HG03565 (cell line): ENCODE data around the gene BIN2.
A peak's percentile ranks its signal among the peaks of the same experiment; 100 is the strongest.
"Not testable (repeated sequence)": the region's sequence is repeated elsewhere in the genome, so short reads cannot be mapped to it uniquely, and the experiment has no call there.

Experiments
- ATAC-seq: cut with Tn5 transposase; IDR thresholded peaks from one replicate; pipeline ENCODE4 v1.9.1; 2021; ENCODE audit warnings: mild to moderate bottlenecking, moderate library complexity; ENCODE audit not compliant: unreplicated experiment

BIN2 gene

DNA sequence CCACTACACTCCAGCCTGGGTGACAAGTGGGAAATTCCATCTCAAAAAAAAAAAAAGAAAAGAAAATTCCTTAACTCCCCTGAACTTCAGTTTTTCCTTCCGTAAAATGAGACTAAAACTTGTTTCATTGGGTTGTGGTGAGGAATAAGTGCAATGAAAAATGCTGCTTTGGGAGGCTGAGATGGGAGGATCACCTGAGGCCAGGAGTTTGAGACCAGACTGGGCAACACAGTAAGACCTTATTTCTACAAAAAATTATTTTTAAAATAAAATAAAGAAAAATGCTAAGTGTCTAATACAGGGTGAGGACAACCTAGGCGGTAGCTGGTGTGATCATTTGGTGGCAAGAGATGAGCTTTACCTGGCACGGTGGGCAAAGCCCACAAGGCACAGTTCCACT, 60.6 kb downstream of the BIN2 start:
- ATAC-seq = no peak

- ATAC-seq = no peak
These were observed 61.2 kb downstream of the BIN2 start for GRCh38 chr12:51262758-51263177.

DNA sequence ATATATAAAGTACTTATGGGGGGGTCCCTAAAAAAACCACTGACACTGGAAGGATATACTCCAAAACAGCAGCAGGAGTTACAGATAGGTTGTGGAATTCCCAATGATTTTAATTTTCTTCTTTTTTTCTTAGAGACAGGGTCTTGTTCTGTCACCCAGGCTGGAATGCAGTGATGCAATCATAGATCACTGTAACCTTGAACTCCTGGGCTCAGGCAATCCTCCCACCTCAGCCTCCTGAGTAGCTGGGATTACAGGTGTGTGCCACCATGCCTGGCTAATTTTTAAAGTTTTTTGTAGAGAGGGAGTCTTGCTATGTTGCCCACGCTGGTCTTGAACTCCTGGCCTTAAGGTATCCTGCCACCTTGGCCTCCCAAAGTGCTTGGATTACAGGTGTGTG, 64.4 kb downstream of the BIN2 start:
- ATAC-seq = not testable (repeated sequence)

GRCh38 chr12:51254536-51254935, 69.4 kb downstream of the BIN2 start:
- ATAC-seq = no peak

DNA sequence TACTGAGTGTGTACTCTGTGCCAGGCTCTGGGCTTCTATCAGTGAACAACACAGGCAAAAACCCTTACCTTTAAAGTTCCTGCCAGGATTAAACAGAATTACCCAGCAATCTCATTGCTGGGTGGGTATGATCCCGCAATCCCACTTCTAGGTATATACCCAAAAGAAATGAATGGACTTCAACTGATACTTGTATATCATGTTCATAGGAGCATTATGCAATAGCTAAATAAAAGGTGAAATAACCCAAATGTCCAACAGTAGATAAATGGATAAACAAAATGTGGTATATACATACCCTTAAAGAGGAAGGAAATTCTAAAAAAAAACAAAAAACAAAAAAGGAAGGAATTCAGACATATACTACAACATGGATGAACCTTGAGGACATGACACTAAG, 70.7 kb downstream of the BIN2 start:
- no peak for ATAC-seq

DNA sequence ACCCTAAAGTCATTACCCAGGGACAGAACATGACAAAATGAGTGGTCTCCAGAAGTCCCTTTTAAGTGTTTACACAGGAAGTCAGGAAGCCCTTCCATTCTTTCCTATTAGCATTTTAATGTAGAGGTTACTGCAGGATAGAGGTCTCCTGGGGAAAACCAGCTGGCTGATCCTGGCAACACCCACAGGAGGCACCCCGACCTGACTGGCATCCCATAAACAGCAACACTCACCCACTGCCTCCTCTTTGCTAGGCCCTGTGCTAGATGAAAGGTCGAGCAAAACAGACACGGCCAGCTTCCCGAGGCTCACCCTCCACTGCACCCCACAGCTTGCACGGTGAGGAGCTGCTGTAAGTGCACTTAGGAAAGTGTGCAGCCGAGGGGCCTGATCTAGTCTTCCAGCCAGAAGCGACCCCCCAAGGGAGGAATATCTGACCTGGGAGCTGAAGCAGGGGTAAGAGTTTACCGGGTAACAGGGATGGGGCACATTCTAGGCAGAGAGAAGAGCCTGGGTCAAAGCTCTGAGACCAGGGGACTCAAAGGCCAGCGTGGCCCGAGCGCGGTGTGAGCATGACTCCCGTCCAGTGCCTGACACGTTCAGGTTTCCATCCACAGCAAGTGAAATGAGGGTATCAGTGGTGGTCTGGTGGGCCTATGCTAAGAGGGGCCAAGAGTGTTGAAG, 76.3 kb downstream of the BIN2 start:
- no peak for ATAC-seq

DNA sequence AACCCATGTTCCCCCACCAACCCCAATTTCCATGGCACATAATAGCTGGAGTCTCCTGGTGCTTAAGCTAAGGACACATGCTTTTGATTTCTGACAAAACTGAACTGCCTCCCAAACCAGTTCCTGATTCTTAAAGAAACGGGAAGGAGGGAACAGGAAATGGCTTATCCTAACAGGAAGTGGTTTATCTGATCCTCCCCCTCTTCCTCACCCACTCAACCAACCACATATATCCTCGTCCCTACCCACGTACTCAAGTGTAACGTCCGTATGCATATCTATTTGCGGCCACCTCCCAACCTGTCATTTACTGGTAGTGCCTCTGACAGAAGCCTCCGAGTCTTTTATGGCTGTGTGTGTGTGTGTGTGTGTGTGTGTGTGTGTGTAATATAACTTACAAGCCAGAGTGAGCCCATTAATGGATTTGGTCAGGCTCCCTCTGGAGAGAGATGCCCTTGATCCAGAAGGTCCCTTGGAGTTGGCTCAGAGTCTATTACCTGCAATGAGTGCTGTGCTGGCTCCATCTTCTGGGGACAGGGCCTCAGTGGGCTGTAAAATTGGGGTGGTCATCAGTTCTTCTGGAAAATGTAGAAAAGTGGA, 77.6 kb downstream of the BIN2 start:
- ATAC-seq = no peak

DNA sequence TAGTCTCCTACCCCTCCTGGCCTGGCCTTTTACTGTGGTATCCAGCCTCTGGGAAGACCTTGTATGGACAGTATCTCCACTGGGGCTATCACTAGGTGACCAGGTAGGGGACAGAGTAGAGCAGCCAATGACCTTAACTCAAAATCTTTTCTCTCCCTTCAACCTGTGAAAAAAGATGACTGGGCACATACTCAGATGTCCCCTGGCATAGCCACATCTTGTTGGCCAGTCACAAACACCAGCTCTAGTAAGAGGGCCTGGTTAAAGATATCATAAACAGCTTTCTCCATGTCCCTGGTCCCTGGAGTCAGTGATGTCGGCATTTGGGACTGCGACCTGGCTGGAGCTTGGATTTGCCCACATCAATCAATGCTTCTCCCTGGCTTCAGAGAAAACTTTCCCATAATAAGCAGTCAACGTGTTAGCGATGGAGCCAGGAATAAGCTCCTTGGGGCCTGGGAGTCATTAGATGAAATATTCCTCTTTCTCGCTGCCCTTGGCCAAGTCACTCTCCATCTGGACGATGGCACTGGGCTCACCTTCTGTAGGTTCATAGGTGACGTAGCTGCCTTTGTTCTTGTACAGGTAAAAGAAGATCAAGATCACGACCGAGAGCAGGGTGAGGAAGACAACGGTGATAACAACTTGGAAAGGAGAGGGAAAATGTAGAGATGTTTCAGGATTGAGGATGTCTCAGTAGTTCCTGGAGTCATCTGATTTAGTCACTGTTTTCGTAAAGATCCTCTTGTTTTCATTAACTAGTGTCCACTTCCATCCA, 78.3 kb downstream of the BIN2 start:
- ATAC-seq = no peak

GRCh38 chr12:51244269-51244668, 79.7 kb downstream of the BIN2 start:
- ATAC-seq = no peak

- no peak for ATAC-seq
These were observed 81.1 kb downstream of the BIN2 start for GRCh38 chr12:51242876-51243275.

GRCh38 chr12:51242120-51242519, 81.9 kb downstream of the BIN2 start:
- ATAC-seq = no peak

DNA sequence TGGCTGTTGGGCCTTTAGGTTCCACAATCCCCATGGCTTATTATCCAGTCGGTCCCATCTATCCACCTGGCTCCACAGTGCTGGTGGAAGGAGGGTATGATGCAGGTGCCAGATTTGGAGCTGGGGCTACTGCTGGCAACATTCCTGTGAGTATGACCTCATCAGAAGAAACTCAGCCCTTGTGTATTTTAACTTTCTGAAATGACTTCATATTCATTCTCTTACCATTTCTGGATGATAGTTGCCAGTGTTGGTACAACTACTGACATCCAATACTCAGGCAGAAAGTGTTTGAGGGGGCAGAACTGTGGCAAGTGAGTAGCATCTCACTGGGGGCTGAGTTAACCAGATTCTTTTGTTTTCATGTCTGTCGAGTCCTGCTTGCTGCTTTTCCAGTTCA, 83.0 kb downstream of the BIN2 start:
- ATAC-seq = no peak

- ATAC-seq = peak; percentile 79
These were observed 85.3 kb downstream of the BIN2 start, which contains the start of gene DAZAP2 for GRCh38 chr12:51238510-51239334. DAZAP2 (plus strand) TSS chr12:51238826; CDS start chr12:51238908, 82 bp downstream.

GRCh38 chr12:51238037-51238509, 85.9 kb downstream of the BIN2 start:
- ATAC-seq = no peak

- no peak for ATAC-seq
These were observed 89.4 kb downstream of the BIN2 start for GRCh38 chr12:51234530-51234929.

DNA sequence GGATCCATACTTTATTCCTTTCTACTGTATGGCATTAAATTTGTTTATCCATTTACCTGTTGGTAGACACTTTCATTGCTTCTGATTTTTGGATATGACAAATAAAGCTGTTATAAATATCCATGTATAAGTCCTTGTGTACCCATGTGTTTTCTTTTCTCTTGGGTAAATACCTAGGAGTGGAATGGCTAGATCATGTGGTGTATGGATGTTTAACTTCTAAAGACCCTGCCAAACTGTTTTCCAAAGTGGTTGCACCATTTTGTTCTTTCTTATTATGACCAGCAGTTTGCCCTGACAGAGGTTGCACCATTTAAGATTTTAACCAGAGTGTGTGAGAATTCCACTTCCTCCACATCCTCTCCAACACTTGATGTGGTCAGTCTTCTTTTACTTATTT, 91.3 kb downstream of the BIN2 start:
- ATAC-seq = no peak
